AG20443 (cell line): ENCODE measurements around the gene KDM2A.

Source experiments
- DNase-seq: peaks from one replicate; pipeline ENCODE4 v3.0.0; 2012; ENCODE audit warnings: low spot score, mixed read lengths

Gene KDM2A

DNA sequence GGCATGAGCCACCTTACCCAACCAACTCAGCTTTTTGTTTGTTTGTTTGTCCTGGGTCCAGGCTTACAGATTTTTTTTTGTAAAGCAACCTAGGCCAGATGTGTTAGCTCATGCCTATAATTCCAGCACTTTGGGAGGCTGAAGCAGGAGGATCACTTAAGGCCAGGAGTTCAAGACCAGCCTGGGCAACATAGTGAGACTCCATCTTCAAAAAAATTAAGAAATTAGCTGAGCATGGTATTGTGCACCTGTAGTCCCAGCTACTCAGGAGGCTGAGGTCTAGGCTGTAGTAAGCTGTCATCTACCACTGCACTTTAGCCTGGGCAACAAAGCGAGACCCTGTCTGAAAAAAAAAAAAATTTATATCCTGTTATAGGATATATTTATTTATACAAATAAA is 118.5 kb downstream of the KDM2A start:
- DNase-seq, result no peak

DNA sequence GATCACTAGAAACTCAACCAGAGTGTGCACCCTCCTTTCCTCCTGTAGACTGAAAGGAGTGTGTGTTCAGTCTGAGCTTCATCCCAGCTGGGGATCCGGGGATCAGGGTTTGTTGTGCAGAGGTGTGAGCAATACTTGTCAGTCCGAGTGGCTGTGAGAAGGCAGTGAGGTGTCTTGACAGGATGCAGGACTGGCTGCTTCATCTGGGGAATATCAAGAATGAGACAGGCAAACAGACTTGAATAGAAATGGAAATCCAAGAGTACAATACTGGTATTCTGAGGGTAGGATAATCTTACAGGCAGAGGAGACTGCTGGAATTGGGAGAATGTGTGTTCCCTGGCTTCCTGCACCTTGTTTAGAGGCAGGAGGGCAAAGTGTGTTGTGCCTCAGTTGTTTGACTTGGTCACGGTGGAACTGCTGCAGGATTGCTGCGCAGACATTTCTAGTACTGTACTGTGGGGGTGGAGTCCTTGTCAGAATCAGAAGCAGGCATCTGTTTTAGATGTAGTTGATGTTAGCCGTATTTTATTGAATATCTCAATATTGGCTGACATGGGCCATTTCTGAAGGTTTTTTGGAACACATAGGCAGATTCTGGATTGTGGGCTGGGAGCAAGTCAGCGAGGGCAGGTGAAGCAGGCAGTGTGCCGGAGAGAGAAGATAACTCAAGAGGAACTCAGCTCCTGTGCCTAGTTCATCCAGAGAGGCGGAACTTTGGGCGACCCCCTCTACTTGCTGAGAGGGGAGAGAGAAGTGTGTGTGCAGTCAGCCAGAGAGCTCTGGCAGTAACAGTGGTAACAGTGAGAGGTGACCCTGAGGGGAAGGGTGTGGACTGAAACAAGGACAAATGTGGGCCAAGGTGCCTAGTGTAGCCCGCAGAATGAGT is 120.1 kb downstream of the KDM2A start:
- peak; percentile 14 for DNase-seq

DNA sequence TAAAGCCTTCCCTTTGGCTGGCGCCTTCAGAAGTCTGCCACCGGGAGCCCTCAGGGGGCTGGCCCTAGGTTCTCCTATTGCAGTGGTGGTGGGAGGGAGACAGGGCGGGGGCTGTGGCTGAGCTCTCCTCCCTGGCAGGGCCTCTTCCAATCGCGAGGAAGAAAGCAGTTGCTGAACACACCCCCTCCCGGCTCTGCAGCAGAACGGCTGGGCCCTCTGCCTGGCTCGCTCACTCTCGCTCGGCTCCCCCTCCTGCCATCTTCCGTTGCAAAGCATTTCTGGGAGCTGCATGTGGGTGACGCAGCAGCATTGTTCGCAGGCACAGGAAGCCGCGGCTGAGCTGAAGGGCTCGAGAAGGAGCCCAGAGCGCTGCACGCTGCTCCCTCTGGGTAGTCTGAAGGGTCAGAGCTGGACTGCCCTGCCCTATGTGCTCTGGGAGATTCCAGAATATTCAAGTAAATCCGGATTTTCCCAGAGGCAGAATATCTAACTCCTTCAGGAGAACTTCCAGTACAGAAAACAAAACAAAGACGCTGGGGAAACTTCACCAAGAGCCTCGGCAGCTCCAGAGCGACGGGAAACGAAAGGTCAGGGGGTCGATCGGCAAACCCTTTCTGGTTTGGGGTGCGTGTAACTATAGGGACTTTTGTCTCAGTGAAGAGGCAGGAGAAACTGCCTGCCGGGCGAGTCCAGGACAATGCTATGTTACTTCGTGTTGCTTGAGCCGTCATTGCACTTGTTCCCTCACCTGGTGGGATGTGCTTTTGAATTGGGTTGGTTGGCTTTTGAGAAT is 120.9 kb downstream of the KDM2A start:
- DNase-seq, result peak; percentile 97

DNA sequence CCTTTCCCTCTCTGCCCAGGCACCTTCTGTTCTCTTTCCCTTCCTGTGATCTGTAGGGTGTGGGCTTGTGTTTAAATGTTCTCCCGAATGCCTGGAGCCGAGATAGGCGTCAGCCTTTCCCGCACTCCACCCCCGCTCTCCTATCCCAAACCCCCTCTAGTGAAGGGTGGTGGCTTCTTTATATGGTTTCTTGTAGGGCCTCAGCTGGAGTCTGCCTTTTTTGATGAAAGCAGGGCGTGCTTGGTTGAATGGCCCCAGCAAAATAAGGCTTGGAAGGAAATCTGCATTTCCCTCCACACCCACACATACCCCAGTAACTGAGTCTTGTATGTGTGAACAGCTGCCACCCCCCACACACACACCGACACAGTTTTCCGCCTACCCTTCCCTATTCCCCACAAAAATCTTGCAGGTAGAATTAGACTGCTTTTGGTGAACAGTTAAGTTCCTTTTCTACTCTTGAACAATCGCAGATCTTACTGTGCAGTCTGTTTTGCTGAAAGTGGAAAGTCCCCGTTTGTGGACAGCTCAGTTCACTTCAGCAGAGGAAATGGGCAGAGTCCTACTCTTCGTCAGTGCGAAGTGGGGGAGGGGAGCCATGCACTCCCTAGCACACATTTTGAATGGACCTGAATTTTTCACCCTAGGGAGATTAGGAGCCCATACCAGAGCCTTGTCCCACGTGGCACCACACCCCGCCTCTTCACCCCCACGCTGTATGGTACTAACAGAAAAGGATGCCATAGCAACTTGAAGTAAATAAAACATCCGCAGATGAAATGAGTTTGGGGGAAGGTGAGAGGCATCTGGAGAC is 121.7 kb downstream of the KDM2A start:
- peak; percentile 58 for DNase-seq

DNA sequence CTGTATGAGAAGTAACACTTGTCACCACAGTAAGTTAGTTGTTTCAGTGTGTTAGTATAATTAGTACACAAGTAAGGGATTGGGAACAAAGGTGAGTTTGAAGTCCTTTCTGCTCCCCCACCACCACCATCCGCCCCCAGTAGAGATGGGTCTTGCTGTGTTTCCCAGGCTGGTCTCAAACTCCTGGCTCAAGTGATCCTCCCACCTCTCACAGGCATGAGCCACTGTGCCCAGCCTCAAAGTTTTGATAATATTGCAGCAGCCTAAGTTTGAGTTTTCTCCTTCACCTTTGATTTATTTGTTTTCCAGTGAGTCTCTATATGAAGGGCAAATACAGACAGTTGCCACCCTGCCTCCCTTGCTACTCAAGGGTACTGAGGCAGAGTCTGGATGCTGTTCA is 123.5 kb downstream of the KDM2A start:
- DNase-seq, result no peak

DNA sequence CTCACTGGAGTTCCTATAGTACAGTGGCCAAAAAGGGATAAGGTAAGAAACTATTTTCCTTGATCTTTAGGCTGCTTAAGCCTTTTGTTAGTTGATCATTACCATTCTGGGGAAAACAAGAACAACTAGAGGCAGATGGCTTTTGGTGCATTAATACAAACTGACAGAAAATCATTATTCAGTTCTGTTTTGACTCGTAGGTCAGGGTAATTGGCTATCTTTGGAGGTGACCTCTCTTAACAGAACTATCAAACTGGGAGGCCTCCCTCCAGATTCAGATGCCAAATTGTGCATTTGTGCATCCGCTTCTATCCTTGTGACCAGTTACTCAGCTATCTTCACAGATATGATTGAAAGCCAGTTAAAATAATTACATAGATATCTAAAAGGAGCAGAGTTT is 124.0 kb downstream of the KDM2A start:
- DNase-seq, result no peak

DNA sequence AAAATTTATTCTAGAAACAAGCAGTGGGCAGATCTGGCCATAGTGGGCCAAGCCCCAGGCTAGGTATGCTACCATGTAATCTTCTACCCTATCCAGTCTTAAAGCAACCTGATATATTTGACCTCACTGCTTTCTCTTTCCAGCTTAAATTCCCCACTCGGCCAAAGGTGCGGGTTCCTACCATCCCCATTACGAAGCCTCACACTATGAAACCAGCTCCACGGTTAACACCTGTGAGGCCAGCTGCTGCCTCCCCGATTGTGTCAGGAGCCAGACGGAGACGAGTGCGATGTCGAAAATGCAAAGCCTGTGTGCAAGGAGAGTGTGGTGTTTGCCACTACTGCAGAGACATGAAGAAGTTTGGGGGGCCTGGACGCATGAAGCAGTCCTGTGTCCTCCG is 126.0 kb downstream of the KDM2A start:
- DNase-seq, result no peak

DNA sequence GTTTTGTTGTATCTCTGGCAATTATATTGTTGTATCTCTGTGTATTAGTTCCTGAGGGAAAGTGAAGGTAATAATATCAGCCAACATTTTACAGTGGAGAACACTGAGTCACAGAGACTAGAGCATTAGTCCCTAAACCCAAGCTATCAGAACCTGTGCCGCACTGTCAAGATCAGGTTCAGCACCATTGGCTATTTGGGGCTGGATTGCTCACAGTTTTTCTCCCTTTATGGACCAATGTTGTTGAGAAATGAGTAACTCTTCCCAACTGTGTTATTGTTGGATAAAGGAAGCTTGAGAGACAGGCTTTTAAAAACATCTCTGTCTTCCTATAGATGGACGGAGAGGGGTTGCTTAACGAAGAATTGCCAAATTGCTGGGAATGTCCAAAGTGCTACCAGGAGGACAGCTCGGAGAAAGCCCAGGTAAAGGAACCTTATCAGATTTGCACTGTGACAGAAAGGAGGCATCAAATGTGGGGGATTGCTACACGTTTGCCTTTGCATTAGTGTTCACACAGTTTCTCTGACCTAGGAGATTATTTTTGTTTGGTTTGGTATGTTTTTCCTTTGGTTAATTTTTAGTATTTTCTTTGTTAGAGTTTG is 129.0 kb downstream of the KDM2A start:
- no peak for DNase-seq

DNA sequence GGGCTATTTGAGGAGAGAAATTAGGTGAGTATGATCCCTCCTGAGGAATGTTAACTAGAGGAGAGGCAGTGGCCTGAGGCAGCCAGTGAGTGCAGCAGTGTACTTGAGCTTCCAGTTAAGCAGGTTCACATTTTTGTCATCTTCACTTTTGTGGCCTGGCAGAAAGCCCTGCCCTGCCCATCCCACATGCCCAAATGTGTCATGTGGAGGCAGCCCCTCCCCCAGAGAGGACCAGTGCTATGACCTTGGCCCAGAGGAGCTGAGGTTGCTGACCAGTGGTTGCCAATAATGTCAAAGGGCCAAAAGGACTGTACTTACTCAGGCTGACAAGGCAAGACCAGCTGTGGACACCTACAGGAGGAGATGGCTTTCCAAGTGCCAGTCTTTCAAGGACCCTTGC is 129.6 kb downstream of the KDM2A start:
- DNase-seq, result peak; percentile 72

DNA sequence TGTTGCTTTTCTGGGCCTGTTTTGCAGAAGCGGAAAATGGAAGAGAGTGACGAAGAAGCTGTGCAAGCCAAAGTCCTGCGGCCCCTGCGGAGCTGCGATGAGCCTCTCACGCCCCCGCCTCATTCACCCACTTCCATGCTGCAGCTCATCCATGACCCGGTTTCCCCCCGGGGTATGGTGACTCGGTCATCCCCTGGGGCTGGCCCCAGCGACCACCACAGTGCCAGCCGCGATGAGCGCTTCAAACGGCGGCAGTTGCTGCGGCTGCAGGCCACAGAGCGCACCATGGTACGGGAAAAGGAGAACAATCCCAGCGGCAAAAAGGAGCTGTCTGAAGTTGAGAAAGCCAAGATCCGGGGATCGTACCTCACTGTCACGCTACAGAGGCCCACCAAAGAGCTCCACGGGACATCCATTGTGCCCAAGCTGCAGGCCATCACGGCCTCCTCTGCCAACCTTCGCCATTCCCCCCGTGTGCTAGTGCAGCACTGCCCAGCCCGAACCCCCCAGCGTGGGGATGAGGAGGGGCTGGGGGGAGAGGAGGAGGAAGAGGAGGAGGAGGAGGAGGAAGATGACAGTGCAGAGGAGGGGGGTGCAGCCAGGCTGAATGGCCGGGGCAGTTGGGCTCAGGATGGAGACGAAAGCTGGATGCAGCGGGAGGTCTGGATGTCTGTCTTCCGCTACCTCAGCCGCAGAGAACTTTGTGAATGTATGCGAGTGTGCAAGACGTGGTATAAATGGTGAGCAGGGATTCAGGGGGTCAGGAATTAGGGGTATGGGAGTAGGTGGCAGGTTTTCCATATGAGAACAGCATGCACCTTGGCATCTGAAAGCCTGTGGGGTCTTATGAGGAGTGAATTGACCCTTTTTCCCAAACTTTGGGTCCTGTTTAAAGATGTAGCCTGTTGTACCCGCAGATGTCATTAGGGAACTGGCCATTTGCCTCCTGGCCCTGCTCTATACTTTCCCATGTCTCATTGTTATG is 131.3 kb downstream of the KDM2A start:
- no peak for DNase-seq

DNA sequence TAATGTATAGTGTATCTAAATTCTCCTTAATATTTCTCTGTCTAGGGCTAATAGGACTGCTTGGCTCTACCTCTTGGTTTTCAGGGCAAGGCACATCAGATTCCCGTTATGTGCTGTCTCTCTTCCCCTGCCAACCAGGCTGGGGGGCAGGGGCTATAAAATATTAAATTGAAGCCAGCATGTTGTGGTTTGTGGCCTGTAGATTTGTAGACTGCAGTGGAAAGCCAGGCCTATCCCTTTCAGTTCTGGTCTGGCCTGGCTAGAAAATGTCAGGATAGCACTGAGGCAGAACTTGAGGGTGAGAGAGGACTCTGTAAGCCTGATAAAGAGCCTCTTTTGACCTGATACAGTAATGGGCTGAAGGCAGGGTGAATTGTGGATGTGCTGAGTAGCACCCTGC is 132.8 kb downstream of the KDM2A start:
- no peak for DNase-seq

DNA sequence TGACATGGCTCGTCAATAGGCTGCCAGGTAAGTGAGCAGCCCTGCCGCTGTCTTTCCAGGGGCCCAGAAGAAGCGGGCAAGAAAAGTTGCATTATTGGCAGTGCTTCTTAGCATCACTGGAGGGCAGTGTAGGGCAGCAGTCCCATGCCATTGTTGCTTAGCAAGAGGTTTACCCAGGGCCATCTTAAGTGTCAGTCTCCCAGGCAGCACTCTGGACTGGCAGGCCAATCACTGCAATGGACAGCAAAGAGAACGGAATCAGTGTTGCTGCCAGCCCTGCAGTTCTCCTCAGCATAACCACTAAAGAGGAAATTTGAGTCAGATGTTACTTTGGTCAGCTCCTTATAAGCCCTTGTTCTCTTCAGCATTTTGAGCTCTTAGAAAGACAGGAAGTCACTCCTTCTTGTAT is 133.8 kb downstream of the KDM2A start:
- no peak for DNase-seq

DNA sequence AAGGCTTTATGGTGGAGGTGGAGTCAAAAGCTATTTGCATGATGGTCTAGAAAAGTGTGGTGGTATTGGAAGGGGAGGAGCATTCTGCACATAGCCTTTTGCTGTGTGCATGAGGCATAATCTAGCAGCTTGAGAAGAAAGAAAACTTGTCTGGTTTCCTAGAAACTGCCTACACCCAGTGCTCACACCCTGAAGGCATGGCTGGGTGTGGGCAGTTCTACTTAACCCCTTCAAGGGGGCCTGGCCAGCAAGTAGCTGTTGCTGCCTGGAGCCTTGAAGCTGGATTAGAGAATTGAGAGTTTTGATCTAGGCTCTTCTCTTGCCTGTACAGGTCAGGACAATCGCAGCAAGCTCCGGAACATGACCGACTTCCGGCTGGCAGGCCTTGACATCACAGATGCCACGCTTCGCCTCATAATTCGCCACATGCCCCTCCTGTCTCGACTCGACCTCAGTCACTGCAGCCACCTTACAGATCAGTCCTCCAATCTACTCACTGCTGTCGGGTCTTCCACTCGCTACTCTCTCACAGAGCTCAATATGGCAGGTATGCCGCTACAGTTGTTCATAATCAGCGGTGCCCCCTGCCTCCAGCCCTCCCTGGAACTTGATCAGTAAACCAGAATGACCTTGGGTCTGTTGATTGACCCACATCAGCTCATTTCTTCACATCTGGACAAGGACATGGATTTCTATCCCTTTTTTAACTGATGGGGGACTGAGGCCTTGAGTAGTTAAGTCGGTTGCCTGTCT is 135.0 kb downstream of the KDM2A start:
- no peak for DNase-seq

DNA sequence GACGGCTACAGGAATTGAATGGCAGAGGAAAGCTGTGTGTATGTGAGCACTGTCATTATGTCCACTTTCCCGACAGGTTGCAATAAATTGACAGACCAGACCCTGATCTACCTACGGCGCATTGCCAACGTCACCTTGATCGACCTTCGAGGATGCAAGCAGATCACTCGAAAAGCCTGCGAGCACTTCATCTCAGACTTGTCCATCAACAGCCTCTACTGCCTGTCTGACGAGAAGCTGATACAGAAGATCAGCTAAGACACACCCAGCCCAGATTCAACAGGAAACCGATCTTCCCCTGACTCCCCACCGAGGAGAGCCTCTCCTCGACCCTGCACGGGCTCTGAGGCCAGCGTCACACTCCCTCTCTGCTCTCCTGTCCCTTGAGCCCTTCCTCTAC is 135.7 kb downstream of the KDM2A start:
- DNase-seq, result no peak

DNA sequence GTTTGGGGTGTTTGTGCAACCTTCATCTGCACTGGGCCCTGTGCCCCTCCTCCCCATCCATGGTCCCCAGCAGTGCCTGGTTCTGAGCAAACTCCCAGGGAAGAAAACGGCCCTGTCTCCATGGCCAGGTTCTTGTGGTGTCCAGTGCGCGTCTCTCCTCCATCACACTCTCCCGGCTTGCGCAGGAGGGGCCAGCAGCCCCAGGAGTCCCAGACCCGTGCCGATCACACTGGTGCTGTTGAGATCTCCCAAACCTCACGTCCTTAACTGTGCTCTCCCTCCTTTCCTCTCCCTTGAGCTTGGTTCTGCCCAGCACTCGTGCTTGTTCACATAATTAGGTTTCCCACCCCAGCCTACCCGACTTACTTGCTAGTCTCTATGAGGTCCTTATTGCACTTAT is 136.3 kb downstream of the KDM2A start:
- no peak for DNase-seq

DNA sequence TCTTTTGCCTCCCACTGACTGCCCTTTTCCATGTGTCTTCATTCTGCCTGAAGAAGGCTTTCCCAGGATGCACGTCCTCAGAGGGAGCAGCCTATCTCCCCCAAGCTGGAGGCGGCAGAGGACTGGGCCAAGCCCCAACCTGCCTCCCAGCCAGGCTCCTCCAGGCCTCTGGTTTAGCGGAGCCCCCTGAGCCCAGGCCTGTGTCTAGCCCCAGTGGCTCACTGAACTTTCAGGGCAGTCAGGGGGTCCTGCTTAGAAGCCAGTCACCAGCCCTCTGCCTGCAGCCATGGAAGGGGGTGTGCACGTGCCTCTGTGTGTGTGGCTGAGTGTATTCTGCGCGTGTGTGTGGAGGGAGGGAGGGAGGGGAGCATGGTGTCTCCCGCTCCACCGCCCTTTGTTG is 136.8 kb downstream of the KDM2A start:
- DNase-seq, result no peak

DNA sequence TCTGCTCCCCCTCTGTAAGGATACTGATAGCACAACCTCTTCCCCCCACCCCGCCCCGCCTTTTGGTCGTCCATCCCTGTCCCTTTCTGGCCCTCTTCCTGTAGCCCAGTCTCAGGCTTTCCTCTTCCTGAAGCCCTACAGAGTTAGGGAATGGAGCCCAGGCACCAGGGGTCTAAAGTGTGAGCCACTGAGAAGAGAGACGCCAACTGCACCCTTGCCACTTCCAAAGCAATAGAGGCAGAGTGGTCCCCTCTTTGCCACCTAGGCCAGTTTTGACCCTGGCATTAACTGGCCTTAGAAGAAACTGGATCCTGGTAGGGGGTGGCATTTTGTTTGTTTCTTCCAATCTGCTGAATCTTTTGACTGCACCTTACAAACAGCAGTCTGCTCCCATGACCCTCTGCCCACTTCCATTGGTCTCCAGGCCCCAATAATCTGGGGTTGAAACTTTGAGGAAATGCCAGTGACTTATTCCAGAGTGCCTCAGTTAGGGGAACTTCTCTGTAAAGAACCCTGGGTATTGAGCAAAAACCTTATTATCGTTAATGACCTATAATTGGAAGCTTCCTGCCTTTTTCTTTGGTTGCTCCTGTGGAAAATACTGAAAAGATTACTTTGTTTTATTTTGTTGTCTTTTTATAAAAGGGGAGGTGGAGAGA is 137.5 kb downstream of the KDM2A start:
- no peak for DNase-seq

DNA sequence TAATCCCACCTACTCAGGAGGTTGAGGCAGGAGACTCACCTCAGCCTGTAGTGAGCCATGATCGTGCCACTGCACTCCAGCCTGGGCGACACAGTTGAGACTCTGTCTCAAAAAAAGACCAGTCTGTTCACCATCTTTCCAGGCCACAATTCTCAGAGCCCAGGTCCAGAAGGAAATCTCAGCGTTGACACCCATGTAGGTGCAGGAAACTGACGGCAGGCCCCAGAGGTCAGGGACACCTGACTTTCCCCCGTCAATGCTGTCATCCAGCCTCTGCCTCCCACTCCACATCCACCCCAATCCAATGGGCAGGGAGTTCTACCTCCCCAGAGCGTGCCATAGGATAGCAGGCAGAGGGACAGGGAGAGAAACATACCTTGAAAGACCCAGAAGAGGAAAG is 141.3 kb downstream of the KDM2A start:
- no peak for DNase-seq

DNA sequence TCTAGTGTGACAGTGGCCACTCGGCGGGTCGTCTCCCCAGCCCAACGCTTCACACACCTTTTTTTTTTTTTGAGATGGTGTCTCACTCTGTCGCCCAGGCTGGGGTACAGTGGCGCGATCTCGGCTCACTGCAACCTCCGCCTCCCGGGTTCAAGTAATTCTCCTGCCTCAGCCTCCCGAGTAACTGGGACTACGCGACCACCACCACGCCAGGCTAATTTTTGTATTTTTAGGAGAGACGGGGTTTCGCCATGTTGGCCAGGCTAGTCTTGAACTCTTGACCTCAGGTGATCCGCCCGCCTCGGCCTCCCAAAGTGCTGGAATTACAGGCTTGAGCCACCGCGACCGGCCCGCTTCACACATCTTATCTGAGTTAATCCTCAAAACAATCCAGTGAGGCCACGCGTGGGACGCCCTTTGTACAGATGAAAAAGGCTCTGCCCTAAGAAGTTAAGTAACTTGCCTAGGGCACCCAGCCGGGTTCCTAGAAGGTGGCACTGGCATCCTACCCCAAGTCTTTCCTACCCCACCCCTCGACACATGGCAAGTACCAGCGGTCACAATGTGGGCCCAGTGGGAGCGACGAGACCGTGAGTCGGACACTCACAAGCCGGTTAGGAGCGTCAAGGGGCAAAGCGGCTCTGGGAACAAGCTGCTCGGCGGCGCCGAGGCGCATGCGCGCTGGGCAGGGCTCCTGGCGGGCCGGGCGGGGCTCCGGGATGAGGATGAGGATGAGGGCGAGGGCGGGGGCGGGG is 142.0 kb downstream of the KDM2A start:
- DNase-seq, result peak; percentile 93
